ENCODE results near the gene GGNBP2. TPM values are rescaled to one million over a fixed set of nuclear protein-coding genes. Genes with fewer than 3 reads are reported as not detected.

The GGNBP2 gene
- total RNA-seq, 1 experiment from 2014 or later, result 58.9 TPM

DNA sequence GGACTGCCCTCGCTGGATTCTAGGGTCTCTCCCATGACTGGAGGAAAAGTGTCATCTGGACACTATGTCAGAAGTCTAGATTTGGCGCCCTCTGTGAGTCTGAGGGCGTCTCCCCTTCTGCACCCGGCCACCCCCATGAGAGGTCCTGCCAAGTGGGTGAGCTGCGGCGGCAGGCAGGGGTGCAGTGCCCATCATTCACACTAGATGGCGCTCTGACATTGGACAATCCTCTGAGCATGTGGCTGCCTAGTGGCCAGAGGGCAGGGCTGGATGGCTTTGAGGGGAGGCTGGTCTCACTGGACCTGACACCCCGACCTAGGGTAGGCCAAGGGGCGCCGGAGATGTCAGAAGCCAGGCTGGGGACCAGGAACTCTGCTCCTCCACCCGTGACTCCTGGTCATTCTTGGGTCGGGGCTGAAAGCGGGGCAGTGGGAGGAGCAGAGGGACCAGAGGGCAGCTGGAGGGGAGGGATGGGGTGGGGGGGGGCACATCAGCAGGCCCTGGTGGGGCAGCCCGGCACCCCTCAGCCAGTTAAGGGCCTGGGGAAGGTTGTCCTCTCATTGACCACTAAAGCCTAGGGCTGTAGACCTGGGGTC, 84.6 kb downstream of the GGNBP2 start:
- DNase-seq (ENCODE audit: low read depth), result peak; percentile 54

DNA sequence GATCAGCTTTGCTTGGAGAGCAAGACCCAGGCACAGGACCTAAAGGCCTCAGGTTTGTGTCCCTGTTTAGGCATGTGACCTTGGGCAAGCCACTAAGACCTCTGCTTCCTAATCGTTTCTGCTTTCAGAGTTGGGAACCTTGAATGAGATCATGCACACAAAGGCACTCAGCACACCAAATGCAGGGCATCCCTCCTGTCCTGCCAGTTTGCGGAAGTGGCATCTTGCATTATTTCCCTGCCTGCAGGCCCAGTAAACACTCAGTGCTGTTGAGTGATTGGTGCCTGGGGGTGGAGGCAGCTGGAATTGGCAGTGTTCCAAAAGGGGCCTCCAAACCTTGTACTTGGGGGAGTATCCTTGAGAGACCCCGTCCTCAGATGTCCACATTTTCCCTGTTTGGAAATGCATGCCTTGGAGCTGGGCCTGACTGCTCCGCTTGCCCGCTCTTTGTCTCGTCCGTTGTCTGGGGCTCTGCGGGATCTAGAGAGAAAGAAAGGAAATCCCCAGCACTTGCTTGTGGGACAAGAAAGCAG, 85.3 kb downstream of the GGNBP2 start:
- DNase-seq (ENCODE audit: low read depth), result no peak

DNA sequence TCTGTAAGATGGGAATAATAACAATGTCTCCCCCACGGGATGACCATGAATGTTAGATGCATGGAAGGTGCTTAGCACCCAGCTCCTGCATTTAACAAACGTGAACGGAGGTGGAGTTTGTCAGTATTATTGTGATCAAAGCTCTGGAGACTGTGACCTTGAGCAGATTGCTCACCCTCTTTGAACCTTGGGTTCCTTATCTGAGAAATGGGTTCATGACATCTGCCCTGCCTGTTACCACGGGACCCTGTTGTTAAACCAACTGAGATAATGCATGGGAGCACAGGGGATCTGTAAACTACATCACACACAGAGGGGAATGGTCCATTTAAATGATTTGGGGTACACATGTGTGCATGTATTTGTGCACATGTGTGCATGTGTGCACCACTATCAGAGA, 86.3 kb downstream of the GGNBP2 start:
- no peak for DNase-seq (ENCODE audit: low read depth)

DNA sequence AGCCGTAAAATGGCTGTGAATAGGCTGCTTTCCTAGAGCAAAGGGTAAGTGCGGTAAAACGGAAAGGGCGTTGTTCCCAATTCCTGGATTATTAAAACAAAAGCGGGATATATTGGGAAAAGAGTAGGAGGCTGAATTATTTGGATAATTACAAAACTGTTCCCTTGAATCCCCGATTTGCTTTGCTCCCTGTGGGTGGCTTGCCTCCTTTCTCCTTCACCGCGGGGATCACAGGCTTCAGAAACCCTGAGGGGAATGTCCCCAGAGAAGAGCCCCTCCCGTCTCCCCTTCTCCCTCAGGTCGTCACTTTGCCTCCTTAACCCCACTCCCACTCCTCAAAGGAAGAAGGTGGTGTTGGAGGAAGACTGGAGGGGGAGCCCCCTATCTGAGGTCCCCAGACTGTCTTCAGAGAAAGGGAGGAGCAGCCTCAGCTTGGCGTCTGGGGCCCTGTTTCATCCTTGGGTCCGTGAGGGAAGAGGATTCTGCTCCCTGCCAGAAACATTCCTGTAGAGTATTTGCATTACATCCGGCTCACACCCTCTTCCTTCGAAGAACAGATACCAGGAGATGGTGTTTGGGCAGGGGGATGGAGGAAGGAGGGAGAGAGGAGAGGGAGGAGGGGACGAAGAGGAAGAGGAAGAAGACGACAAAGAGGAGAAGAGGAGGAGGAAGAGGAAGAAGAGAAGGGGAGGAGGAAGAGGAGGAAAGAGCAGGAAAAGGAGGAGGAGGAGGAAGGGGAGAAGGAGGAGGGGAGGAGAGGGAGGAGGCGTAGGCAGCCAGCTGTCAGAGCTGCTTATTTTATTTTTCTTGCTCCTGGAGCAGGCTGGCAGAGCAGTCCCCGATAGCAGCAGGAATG, 88.4 kb downstream of the GGNBP2 start:
- DNase-seq (ENCODE audit: low read depth), result no peak

Other genes starting within 250 kb of the GGNBP2 start
- not detected in 2 replicates for gene TBC1D3G, start 221.0 kb upstream of the GGNBP2 start, total RNA-seq (2014; rRNA removed; shearing (Covaris generic))
- gene TBC1D3H, start 156.5 kb upstream of the GGNBP2 start, total RNA-seq (2014; rRNA removed; shearing (Covaris generic)), result not detected in 2 replicates
- 57.2 and 59.0 TPM in 2 replicates for gene ZNHIT3, start 58.2 kb upstream of the GGNBP2 start, total RNA-seq (2014; rRNA removed; shearing (Covaris generic))
- gene MYO19, start 10.1 kb upstream of the GGNBP2 start, total RNA-seq (2014; rRNA removed; shearing (Covaris generic)), result 47.0 and 57.9 TPM in 2 replicates
- gene PIGW, start 9.9 kb upstream of the GGNBP2 start, total RNA-seq (2014; rRNA removed; shearing (Covaris generic)), result 8.3 and 10.8 TPM in 2 replicates
- 15.4 and 20.2 TPM in 2 replicates for gene DHRS11, start 47.0 kb downstream of the GGNBP2 start, total RNA-seq (2014; rRNA removed; shearing (Covaris generic))
- 5.5 and 8.0 TPM in 2 replicates for gene MRM1, start 56.7 kb downstream of the GGNBP2 start, total RNA-seq (2014; rRNA removed; shearing (Covaris generic))